Endothelial cell of umbilical vein (primary cell): ENCODE data around the gene PARVA. TPM values are rescaled to one million over a fixed set of nuclear protein-coding genes. Genes with fewer than 3 reads are reported as not detected.

ENCODE experiments used
- BruUV-seq: library from RNA; stranded (reverse); fragments of 400-500 nt; replicated peaks from 2 replicates; lab custom pipeline; 2021; lab: Mats Ljungman, UMichigan
- CTCF ChIA-PET: fragments of 300-600, 350-600 bp; sonication (Branson Sonifier 250); formaldehyde crosslinking; loops from one replicate; lab custom pipeline; 2021; ENCODE audit warnings: antibody characterized with exemption, inconsistent platforms; lab: Charles Lee
- POLR2A ChIA-PET: fragments of 300-600, 350-600 bp; sonication (Branson Sonifier 250); formaldehyde crosslinking; loops from one replicate; lab custom pipeline; 2021; ENCODE audit warnings: antibody characterized with exemption, inconsistent platforms; lab: Charles Lee
- DNase-seq: peaks from one replicate; pipeline ENCODE4 v3.0.0-alpha.2; 2011; ENCODE audit warnings: low read depth, low spot score
- FAIRE-seq: peaks from 2 replicates; lab custom pipeline; 2011; peaks lifted over from hg19 to GRCh38; lab: Jason Lieb, UNC
- H2AFZ ChIP-seq: 2 replicates; pipeline ENCODE4 v1.6.0; 2012; ENCODE audit warnings: low read depth, low read length, control low read depth, inconsistent platforms
- H3K27ac ChIP-seq: 2 replicates; pipeline ENCODE4 v1.5.1; 2011; ENCODE audit warnings: low read depth, mild to moderate bottlenecking, control low read depth, low read length, moderate library complexity; ENCODE audit not compliant: insufficient read depth
- H3K27me3 ChIP-seq, 2 experiments: 2 replicates each; pipeline versions ENCODE4 v1.6.0 to v1.6.1; 2011; ENCODE audit warnings: low read length in 2 of 2, mixed read lengths in 1 of 2; ENCODE audit not compliant: control insufficient read depth in 2 of 2, insufficient read depth in 2 of 2
- H3K36me3 ChIP-seq, 2 experiments: 2 replicates in 1 of 2; 3 replicates in 1 of 2; pipeline ENCODE4 v1.5.1; 2011; ENCODE audit warnings: low read length in 2 of 2, mild to moderate bottlenecking in 1 of 2, moderate library complexity in 1 of 2; ENCODE audit not compliant: control insufficient read depth in 2 of 2, insufficient read depth in 2 of 2; ENCODE audit errors: extremely low read depth in 1 of 2
- H3K4me1 ChIP-seq: 3 replicates; pipeline ENCODE4 v1.5.1; 2011; ENCODE audit warnings: mild to moderate bottlenecking, low read length; ENCODE audit not compliant: control insufficient read depth, insufficient read depth; ENCODE audit errors: extremely low read depth
- H3K4me2 ChIP-seq: 2 replicates; pipeline ENCODE4 v1.6.1; 2011; ENCODE audit warnings: low read length, control low read depth, mixed read lengths; ENCODE audit not compliant: insufficient read depth
- H3K4me3 ChIP-seq, 3 experiments: fragments of 200-600 bp in 1 of 3; sonication (generic), shearing (Covaris generic) in 1 of 3; replicated peaks in 1 of 3; 2 replicates each; pipeline ENCODE4 v1.5.1; 2011 to 2016; ENCODE audit warnings: control low read depth in 3 of 3, low read length in 3 of 3, mild to moderate bottlenecking in 2 of 3, inconsistent platforms in 1 of 3, low read depth in 1 of 3, moderate library complexity in 1 of 3; ENCODE audit not compliant: insufficient read depth in 1 of 3
- H3K79me2 ChIP-seq: 2 replicates; pipeline ENCODE4 v1.6.0; 2012; ENCODE audit warnings: low read length, inconsistent platforms; ENCODE audit not compliant: control insufficient read depth, insufficient read depth
- H3K9ac ChIP-seq: replicated peaks from 2 replicates; pipeline ENCODE3; 2011; ENCODE audit warnings: low read length, control low read depth; ENCODE audit not compliant: insufficient read depth; ENCODE audit errors: extremely low read depth
- H3K9me1 ChIP-seq: replicated peaks from 3 replicates; pipeline ENCODE4 v1.6.0; 2011; ENCODE audit warnings: mild to moderate bottlenecking, low read length; ENCODE audit not compliant: control insufficient read depth, insufficient read depth; ENCODE audit errors: extremely low read depth
- H3K9me3 ChIP-seq: replicated peaks from 2 replicates; pipeline ENCODE4 v1.5.1; 2012; ENCODE audit warnings: low read length, inconsistent platforms; ENCODE audit not compliant: control insufficient read depth, insufficient read depth
- H4K20me1 ChIP-seq: replicated peaks from 2 replicates; pipeline ENCODE3; 2011; ENCODE audit warnings: mild to moderate bottlenecking, low read length; ENCODE audit not compliant: control insufficient read depth, insufficient read depth; ENCODE audit errors: extremely low read depth
- CTCF ChIP-seq, 2 donors: IDR thresholded peaks; 1 replicate in 1 of 2; 2 replicates in 1 of 2; pipeline ENCODE4 v1.5.1; 2011; ENCODE audit warnings: low read length in 2 of 2, mild to moderate bottlenecking in 2 of 2, moderate library complexity in 2 of 2, control low read depth in 1 of 2, inconsistent platforms in 1 of 2, low read depth in 1 of 2; ENCODE audit not compliant: insufficient read depth in 1 of 2; ENCODE audit errors: extremely low read depth in 1 of 2
- EZH2 ChIP-seq: IDR thresholded peaks from 2 replicates; pipeline ENCODE4 v1.6.1; 2012; ENCODE audit warnings: borderline replicate concordance, low read depth, mild to moderate bottlenecking, moderate library complexity, low read length, inconsistent platforms; ENCODE audit not compliant: severe bottlenecking
- FOS ChIP-seq: IDR thresholded peaks from 2 replicates; pipeline ENCODE4 v1.6.1; 2011; ENCODE audit warnings: mild to moderate bottlenecking, low read length, moderate library complexity, borderline replicate concordance; ENCODE audit not compliant: insufficient read depth
- GATA2 ChIP-seq: IDR thresholded peaks from 2 replicates; pipeline ENCODE4 v1.7.0; 2011; ENCODE audit warnings: low read depth, mild to moderate bottlenecking, moderate library complexity, mixed read lengths, low read length; ENCODE audit not compliant: insufficient read length, insufficient read depth
- JUN ChIP-seq: IDR thresholded peaks from 2 replicates; pipeline ENCODE4 v1.6.1; 2011; ENCODE audit warnings: borderline replicate concordance, low read depth; ENCODE audit not compliant: insufficient read length, insufficient read depth
- MAX ChIP-seq: IDR thresholded peaks from 2 replicates; pipeline ENCODE4 v1.6.1; 2011; ENCODE audit not compliant: insufficient read depth, insufficient read length
- MYC ChIP-seq: IDR thresholded peaks from one replicate; pipeline ENCODE4 v1.6.1; 2011; ENCODE audit warnings: mild to moderate bottlenecking, low read depth, low read length
- POLR2A ChIP-seq: IDR thresholded peaks from 2 replicates; pipeline ENCODE4 v1.6.1; 2012; ENCODE audit warnings: low read depth, mild to moderate bottlenecking, control low read depth, low read length
- POLR2AphosphoS5 ChIP-seq: IDR thresholded peaks from 2 replicates; pipeline ENCODE4 v1.6.1; 2012; ENCODE audit warnings: low read depth, mild to moderate bottlenecking, control low read depth, low read length, moderate library complexity; ENCODE audit not compliant: insufficient read depth
- dilution Hi-C: fragments of 300-500 bp; cut with MboI; formaldehyde crosslinking; loops from one replicate; pipeline ENCODE4 v1.15.0; 2019; ENCODE audit warnings: low sequenced_read_pairs; ENCODE audit not compliant: extremely low pct_ligation_motif_present
- intact Hi-C: fragments of 100-400 bp; cut with micrococcal nuclease; formaldehyde crosslinking; loops from one replicate; pipeline ENCODE4 v1.10.0; 2022
- polyA plus RNA-seq, 4 experiments: library from polyadenylated mRNA; depleted of rRNA in 3 of 4; stranded (reverse) in 3 of 4; unstranded in 1 of 4; fragments of >200 nt; gene quantifications; 2 replicates each; pipeline versions ENCODE4 v1.2.1 to v1.2.3, GENCODE V29; 2011 to 2012; ENCODE audit warnings: missing spikeins in 1 of 4
- total RNA-seq: library from RNA; stranded (reverse); gene quantifications from 2 replicates; pipeline ENCODE4 v1.2.3, GENCODE V29; 2021

The PARVA gene
- total and polyA plus RNA-seq, 2 donors (not counting 3 experiments of a cell fraction or from before 2014, with no cell fraction given), result 40.6 to 104 TPM

- Histone ChIP-seq H3K9me3 (no peaks in the 10 kb centered on the region), H3K4me3 (no peak overlapping the region), H3K4me1 (peaks cover 12% of the 10 kb centered on the region), H3K4me2 (no peak overlapping the region), H3K36me3 (no peaks in the 10 kb centered on the region), H3K27ac (no peak overlapping the region), H3K27me3 (no peaks in the 10 kb centered on the region), H3K9ac (no peak overlapping the region), H3K79me2 (peaks cover 55% of the 10 kb centered on the region), H2AFZ (no peak overlapping the region), H4K20me1 (peaks cover 10% of the 10 kb centered on the region), H3K9me1 (no peaks in the 10 kb centered on the region)
- TF ChIP-seq FOS (no peak), CTCF (IDR thresholded peaks at IDR 0.05; ENCODE audit: extremely low read depth in 1 of 2, insufficient read depth in 1 of 2, low read depth in 1 of 2, low read length in 2 of 2) (no peak), EZH2 (no peak), POLR2A (no peak), MYC (no peak), GATA2 (no peak), POLR2AphosphoS5 (no peak), JUN (no peak), MAX (no peak)
- FAIRE-seq, result no peak
- dilution Hi-C loops (no loop called here), intact Hi-C loops (no loop called here)
- ChIA-PET POLR2A (no interaction called here), CTCF (no interaction called here)
- no TSS peak for BruUV-seq
- DNase-seq, result no peak
Observed at GRCh38 chr11:12416552-12416951, 39.2 kb downstream of the PARVA start.
